Measurements from ENCODE around the gene TENM3.

The TENM3 gene

GRCh38 chr4:182492423-182492822 is 249.2 kb downstream of the TENM3 start:
- Histone ChIP-seq H4K20me1 (ENCODE audit: insufficient read depth, low read length) (no peaks in the 10 kb centered on the region), H3K27me3 (ENCODE audit: low read depth, low read length) (no peaks in the 10 kb centered on the region), H3K4me1 (ENCODE audit: low read length) (peaks cover 14% of the 10 kb centered on the region), H3K36me3 (replicated peaks; ENCODE audit: low read depth, low read length) (no peaks in the 10 kb centered on the region), H3K4me3 (ENCODE audit: low read length) (no peak overlapping the region), H2AFZ (ENCODE audit: low read depth, low read length) (no peak overlapping the region), H3K9me3 (ENCODE audit: insufficient read depth, low read length) (no peaks in the 10 kb centered on the region), H3K79me2 (ENCODE audit: low read length) (no peaks in the 10 kb centered on the region), H3K27ac (ENCODE audit: low read length) (no peak overlapping the region), H3K9ac (ENCODE audit: low read length) (no peak overlapping the region), H3K4me2 (ENCODE audit: low read length) (peak overlapping the region; percentile 42)
- TF ChIP-seq CTCF (IDR thresholded peaks at IDR 0.05; ENCODE audit: low read depth, low read length) = no peak
- TF ChIP-seq EZH2phosphoT487 (IDR thresholded peaks at IDR 0.05; ENCODE audit: low read depth) = no peak

GRCh38 chr4:182493377-182493776 is 250.2 kb downstream of the TENM3 start:
- Histone ChIP-seq H3K36me3 (replicated peaks; ENCODE audit: low read depth, low read length) (no peaks in the 10 kb centered on the region), H3K9ac (ENCODE audit: low read length) (no peak overlapping the region), H3K4me3 (ENCODE audit: low read length) (no peak overlapping the region), H3K4me2 (ENCODE audit: low read length) (no peak overlapping the region), H3K79me2 (ENCODE audit: low read length) (no peaks in the 10 kb centered on the region), H4K20me1 (ENCODE audit: insufficient read depth, low read length) (no peaks in the 10 kb centered on the region), H3K9me3 (ENCODE audit: insufficient read depth, low read length) (no peaks in the 10 kb centered on the region), H2AFZ (ENCODE audit: low read depth, low read length) (no peak overlapping the region), H3K27ac (ENCODE audit: low read length) (no peak overlapping the region), H3K4me1 (ENCODE audit: low read length) (peaks cover 14% of the 10 kb centered on the region), H3K27me3 (ENCODE audit: low read depth, low read length) (no peaks in the 10 kb centered on the region)
- TF ChIP-seq EZH2phosphoT487 (IDR thresholded peaks at IDR 0.05; ENCODE audit: low read depth) = no peak
- TF ChIP-seq CTCF (IDR thresholded peaks at IDR 0.05; ENCODE audit: low read depth, low read length) = no peak

GRCh38 chr4:182494103-182494502 is 250.9 kb downstream of the TENM3 start:
- Histone ChIP-seq H3K79me2 (ENCODE audit: low read length) (no peaks in the 10 kb centered on the region), H3K4me3 (ENCODE audit: low read length) (no peak overlapping the region), H3K4me1 (ENCODE audit: low read length) (peaks cover 10% of the 10 kb centered on the region), H2AFZ (ENCODE audit: low read depth, low read length) (no peak overlapping the region), H3K27ac (ENCODE audit: low read length) (no peak overlapping the region), H3K27me3 (ENCODE audit: low read depth, low read length) (no peaks in the 10 kb centered on the region), H4K20me1 (ENCODE audit: insufficient read depth, low read length) (no peaks in the 10 kb centered on the region), H3K4me2 (ENCODE audit: low read length) (no peak overlapping the region), H3K36me3 (replicated peaks; ENCODE audit: low read depth, low read length) (no peaks in the 10 kb centered on the region), H3K9ac (ENCODE audit: low read length) (no peak overlapping the region), H3K9me3 (ENCODE audit: insufficient read depth, low read length) (no peaks in the 10 kb centered on the region)
- TF ChIP-seq CTCF (IDR thresholded peaks at IDR 0.05; ENCODE audit: low read depth, low read length) (no peak), EZH2phosphoT487 (IDR thresholded peaks at IDR 0.05; ENCODE audit: low read depth) (no peak)

- no peak overlapping the region for H2AFZ ChIP-seq (ENCODE audit: low read depth, low read length)
- H3K27ac ChIP-seq (ENCODE audit: low read length) = no peak overlapping the region
- H3K27me3 ChIP-seq (ENCODE audit: low read depth, low read length) = no peaks in the 10 kb centered on the region
- no peak overlapping the region for H3K4me3 ChIP-seq (ENCODE audit: low read length)
- no peaks in the 10 kb centered on the region for H3K9me3 ChIP-seq (ENCODE audit: insufficient read depth, low read length)
- no peak for TF ChIP-seq CTCF (IDR thresholded peaks at IDR 0.05; ENCODE audit: low read depth, low read length)
- TF ChIP-seq EZH2phosphoT487 (IDR thresholded peaks at IDR 0.05; ENCODE audit: low read depth) = no peak
- peaks cover 10% of the 10 kb centered on the region for H3K4me1 ChIP-seq (ENCODE audit: low read length)
- H3K79me2 ChIP-seq (ENCODE audit: low read length) = no peaks in the 10 kb centered on the region
- no peak overlapping the region for H3K9ac ChIP-seq (ENCODE audit: low read length)
- no peaks in the 10 kb centered on the region for H3K36me3 ChIP-seq (replicated peaks; ENCODE audit: low read depth, low read length)
- H3K4me2 ChIP-seq (ENCODE audit: low read length) = peak overlapping the region; percentile 5; the same call in 1 of the 2 replicates
- no peaks in the 10 kb centered on the region for H4K20me1 ChIP-seq (ENCODE audit: insufficient read depth, low read length)
Observed at GRCh38 chr4:182495031-182495430, 251.8 kb downstream of the TENM3 start.
